ENCODE results near the gene DMRTC1B.
"Not testable (repeated sequence)": the region's sequence is repeated elsewhere in the genome, so short reads cannot be mapped to it uniquely, and the experiment has no call there.

The DMRTC1B gene

GRCh38 chrX:72776653-72777466, at the start of gene DMRTC1B:
Gene DMRTC1B, plus strand, starts transcription at chrX:72776890. Its CDS starts 68,246 bp downstream, at chrX:72845136.
- DNase-seq (ENCODE audit: low spot score), result not testable (repeated sequence)

GRCh38 chrX:72727846-72728245, 48.8 kb upstream of the DMRTC1B start:
- DNase-seq (ENCODE audit: low spot score), result no peak

GRCh38 chrX:72733636-72734035, 43.1 kb upstream of the DMRTC1B start:
- not testable (repeated sequence) for DNase-seq (ENCODE audit: low spot score)

GRCh38 chrX:72735561-72735960, 41.1 kb upstream of the DMRTC1B start:
- DNase-seq (ENCODE audit: low spot score), result no peak

GRCh38 chrX:72745546-72745945, 31.1 kb upstream of the DMRTC1B start:
- DNase-seq (ENCODE audit: low spot score), result not testable (repeated sequence)

- not testable (repeated sequence) for DNase-seq (ENCODE audit: low spot score)
Observed at GRCh38 chrX:72748545-72748944, 28.1 kb upstream of the DMRTC1B start.

GRCh38 chrX:72760454-72760853, 16.2 kb upstream of the DMRTC1B start:
- not testable (repeated sequence) for DNase-seq (ENCODE audit: low spot score)

GRCh38 chrX:72777467-72777790, 739 bp downstream of the DMRTC1B start:
- DNase-seq (ENCODE audit: low spot score), result not testable (repeated sequence)

GRCh38 chrX:72778146-72778545, 1.5 kb downstream of the DMRTC1B start:
- not testable (repeated sequence) for DNase-seq (ENCODE audit: low spot score)

GRCh38 chrX:72782560-72782959, 5.9 kb downstream of the DMRTC1B start, which contains the start of gene FAM236B:
Gene FAM236B, minus strand, starts transcription at chrX:72782660. Its CDS starts 100 bp downstream, at chrX:72782560.
- not testable (repeated sequence) for DNase-seq (ENCODE audit: low spot score)

GRCh38 chrX:72783365-72783936, 6.8 kb downstream of the DMRTC1B start:
- DNase-seq (ENCODE audit: low spot score), result not testable (repeated sequence)

GRCh38 chrX:72783964-72784363, 7.3 kb downstream of the DMRTC1B start:
- not testable (repeated sequence) for DNase-seq (ENCODE audit: low spot score)

- not testable (repeated sequence) for DNase-seq (ENCODE audit: low spot score)
Observed at GRCh38 chrX:72788142-72788541, 11.5 kb downstream of the DMRTC1B start.

GRCh38 chrX:72790390-72790789, 13.7 kb downstream of the DMRTC1B start:
- not testable (repeated sequence) for DNase-seq (ENCODE audit: low spot score)

GRCh38 chrX:72808110-72808509, 31.4 kb downstream of the DMRTC1B start, which contains the start of gene FAM236D:
Gene FAM236D, minus strand, starts transcription at chrX:72808210. Its CDS starts 100 bp downstream, at chrX:72808110.
- DNase-seq (ENCODE audit: low spot score), result not testable (repeated sequence)

GRCh38 chrX:72830701-72831100, 54.0 kb downstream of the DMRTC1B start:
- DNase-seq (ENCODE audit: low spot score), result not testable (repeated sequence)

GRCh38 chrX:72837532-72837931, 60.8 kb downstream of the DMRTC1B start:
- DNase-seq (ENCODE audit: low spot score), result not testable (repeated sequence)

GRCh38 chrX:72882898-72883297, 106.2 kb downstream of the DMRTC1B start:
- DNase-seq (ENCODE audit: low spot score), result not testable (repeated sequence)

GRCh38 chrX:72889740-72890139, 113.0 kb downstream of the DMRTC1B start:
- not testable (repeated sequence) for DNase-seq (ENCODE audit: low spot score)
